H9 (cell line): ENCODE measurements around the gene PKIB. TPM values are rescaled to one million over a fixed set of nuclear protein-coding genes. Genes with fewer than 3 reads are reported as not detected.
A peak's percentile ranks its signal among the peaks of the same experiment; 100 is the strongest.

Experiments used
- DNase-seq: peaks from one replicate; pipeline ENCODE4 v3.0.0-alpha.2; 2017
- H2AFZ ChIP-seq: one replicate; pipeline ENCODE4 v1.6.1; 2013; ENCODE audit warnings: mild to moderate bottlenecking, low read length, control low read depth, moderate library complexity
- H2AK5ac ChIP-seq: 2 replicates; pipeline ENCODE4 v1.6.1; 2013; ENCODE audit warnings: low read length, control low read depth, mixed read lengths; ENCODE audit not compliant: insufficient read length
- H2BK120ac ChIP-seq: one replicate; pipeline ENCODE4 v1.6.1; 2013; ENCODE audit warnings: low read depth, mild to moderate bottlenecking, low read length, control low read depth, inconsistent platforms; ENCODE audit not compliant: poor library complexity, severe bottlenecking
- H2BK12ac ChIP-seq: 2 replicates; pipeline ENCODE4 v1.6.1; 2013; ENCODE audit warnings: low read length, control low read depth, mixed read lengths, low read depth; ENCODE audit not compliant: insufficient read length
- H2BK15ac ChIP-seq: 2 replicates; pipeline ENCODE4 v1.6.1; 2013; ENCODE audit warnings: low read depth, low read length, control low read depth
- H2BK20ac ChIP-seq: one replicate; pipeline ENCODE4 v1.6.1; 2013; ENCODE audit warnings: low read depth, mild to moderate bottlenecking, low read length, control low read depth, inconsistent platforms; ENCODE audit not compliant: poor library complexity, severe bottlenecking
- H2BK5ac ChIP-seq: 2 replicates; pipeline ENCODE4 v1.6.1; 2013; ENCODE audit warnings: low read length, control low read depth, mixed read lengths; ENCODE audit not compliant: insufficient read length
- H3K14ac ChIP-seq: 2 replicates; pipeline ENCODE4 v1.6.1; 2013; ENCODE audit warnings: low read length, control low read depth; ENCODE audit not compliant: insufficient read depth
- H3K18ac ChIP-seq: 2 replicates; pipeline ENCODE4 v1.6.1; 2013; ENCODE audit warnings: low read depth, mild to moderate bottlenecking, mixed read lengths, low read length, control low read depth; ENCODE audit not compliant: insufficient read length
- H3K23ac ChIP-seq: 2 replicates; pipeline ENCODE4 v1.6.1; 2013; ENCODE audit warnings: low read length, control low read depth, mixed read lengths, low read depth; ENCODE audit not compliant: insufficient read length
- H3K23me2 ChIP-seq: 2 replicates; pipeline ENCODE4 v1.6.1; 2013; ENCODE audit warnings: low read depth, mild to moderate bottlenecking, mixed read lengths, low read length, control low read depth; ENCODE audit not compliant: insufficient read length, poor library complexity, severe bottlenecking
- H3K27ac ChIP-seq: 2 replicates; pipeline ENCODE4 v1.5.1; 2013; ENCODE audit warnings: low read length, control low read depth, mixed read lengths, low read depth; ENCODE audit not compliant: insufficient read length
- H3K27me3 ChIP-seq: 2 replicates; pipeline ENCODE4 v1.6.1; 2013; ENCODE audit warnings: low read length, control low read depth, inconsistent platforms; ENCODE audit not compliant: insufficient read depth
- H3K4ac ChIP-seq: 2 replicates; pipeline ENCODE4 v1.6.1; 2013; ENCODE audit warnings: low read depth, mild to moderate bottlenecking, control low read depth, inconsistent platforms, low read length, moderate library complexity
- H3K4me1 ChIP-seq: 2 replicates; pipeline ENCODE4 v1.6.1; 2013; ENCODE audit warnings: low read length, control low read depth, inconsistent platforms; ENCODE audit not compliant: insufficient read depth
- H3K4me2 ChIP-seq: 2 replicates; pipeline ENCODE4 v1.6.1; 2013; ENCODE audit warnings: low read length, control low read depth, mixed read lengths; ENCODE audit not compliant: insufficient read length, insufficient read depth
- H3K56ac ChIP-seq: 2 replicates; pipeline ENCODE4 v1.6.1; 2013; ENCODE audit warnings: low read depth, mild to moderate bottlenecking, mixed read lengths, low read length, control low read depth; ENCODE audit not compliant: insufficient read length
- H3K79me1 ChIP-seq: 2 replicates; pipeline ENCODE4 v1.6.1; 2013; ENCODE audit warnings: low read depth, mild to moderate bottlenecking, moderate library complexity, low read length, control low read depth, inconsistent platforms; ENCODE audit not compliant: insufficient read depth, poor library complexity, severe bottlenecking
- H3K79me2 ChIP-seq: 2 replicates; pipeline ENCODE4 v1.6.1; 2013; ENCODE audit warnings: low read length, control low read depth, inconsistent platforms; ENCODE audit not compliant: insufficient read depth
- H3K9ac ChIP-seq: 2 replicates; pipeline ENCODE4 v1.6.1; 2013; ENCODE audit warnings: low read length, control low read depth, mixed read lengths; ENCODE audit not compliant: insufficient read length; ENCODE audit errors: extremely low read depth
- H3K9me3 ChIP-seq: one replicate; pipeline ENCODE4 v1.6.1; 2013; ENCODE audit warnings: low read depth, low read length, inconsistent platforms; ENCODE audit not compliant: control insufficient read depth
- H3T11ph ChIP-seq: one replicate; pipeline ENCODE4 v1.6.1; 2013; ENCODE audit warnings: mild to moderate bottlenecking, low read length, control low read depth, inconsistent platforms
- H4K20me1 ChIP-seq: one replicate; pipeline ENCODE4 v1.6.1; 2013; ENCODE audit not compliant: control insufficient read depth, insufficient read length, insufficient read depth
- H4K5ac ChIP-seq: 2 replicates; pipeline ENCODE4 v1.6.1; 2013; ENCODE audit warnings: low read depth, mild to moderate bottlenecking, mixed read lengths, low read length, control low read depth; ENCODE audit not compliant: insufficient read length
- H4K8ac ChIP-seq: replicated peaks from 2 replicates; pipeline ENCODE4 v1.6.1; 2013; ENCODE audit warnings: low read length, control low read depth, mixed read lengths, low read depth; ENCODE audit not compliant: insufficient read length
- H4K91ac ChIP-seq: 2 replicates; pipeline ENCODE4 v1.6.1; 2013; ENCODE audit warnings: low read depth, mild to moderate bottlenecking, moderate library complexity, mixed read lengths, low read length, control low read depth; ENCODE audit not compliant: insufficient read length
- H3K27ac Mint-ChIP-seq, 3 experiments: 2 replicates in 2 of 3; 3 replicates in 1 of 3; pipeline ENCODE4 v1.8.0; 2020 to 2021; ENCODE audit warnings: mixed read lengths in 3 of 3, mild to moderate bottlenecking in 1 of 3, moderate library complexity in 1 of 3
- H3K27me3 Mint-ChIP-seq: 2 replicates; pipeline ENCODE4 v1.8.0; 2021; ENCODE audit warnings: low read depth, mild to moderate bottlenecking, moderate library complexity, mixed read lengths
- H3K36me3 Mint-ChIP-seq, 3 experiments: 2 replicates in 2 of 3; 3 replicates in 1 of 3; pipeline ENCODE4 v1.8.0; 2020 to 2021; ENCODE audit warnings: low read depth in 3 of 3, mixed read lengths in 3 of 3; ENCODE audit not compliant: insufficient read depth in 1 of 3
- H3K4me1 Mint-ChIP-seq, 2 experiments: 2 replicates each; pipeline ENCODE4 v1.8.0; 2020; ENCODE audit warnings: mixed read lengths in 2 of 2
- H3K4me3 Mint-ChIP-seq, 2 experiments: 2 replicates in 1 of 2; 3 replicates in 1 of 2; pipeline ENCODE4 v1.8.0; 2020 to 2021; ENCODE audit warnings: mild to moderate bottlenecking in 2 of 2, mixed read lengths in 2 of 2, moderate library complexity in 1 of 2
- H3K9me3 Mint-ChIP-seq, 2 experiments: 2 replicates in 1 of 2; 3 replicates in 1 of 2; pipeline ENCODE4 v1.8.0; 2020; ENCODE audit warnings: mild to moderate bottlenecking in 2 of 2, mixed read lengths in 2 of 2, moderate library complexity in 1 of 2
- CTCF ChIP-seq: fragments of 200-600 bp; sonication (generic); conservative IDR thresholded peaks from 3 replicates; pipeline ENCODE4 v1.8.0; 2021; ENCODE audit warnings: antibody characterized with exemption, mild to moderate bottlenecking
- WGBS: extraction: QIAGEN DNeasy Blood & Tissue Kit; methylation state at CpG from one replicate; pipeline ENCODE4 v1.1.7; 2013; ENCODE audit warnings: missing lambda C conversion rate, low lambda C conversion rate, mixed read lengths; ENCODE audit not compliant: insufficient read length; ENCODE audit errors: extremely low coverage; 5-methylcytosine and 5-hydroxymethylcytosine counted together
- total RNA-seq: library from RNA; stranded (reverse); gene quantifications from 2 replicates; pipeline ENCODE4 v1.2.1, GENCODE V29; 2021

PKIB gene
- total RNA-seq, 1 experiment from 2014 or later, result 46.5 TPM

- Histone ChIP-seq H2BK20ac (no peak overlapping the region), H3K27me3 (no peaks in the 10 kb centered on the region), H3K23me2 (no peaks in the 10 kb centered on the region), H3K27ac (no peak overlapping the region), H2BK5ac (no peak overlapping the region), H3K56ac (no peak overlapping the region), H2AFZ (no peak overlapping the region), H3T11ph (no peak overlapping the region), H2BK120ac (no peak overlapping the region), H3K4me2 (no peak overlapping the region), H3K4ac (no peak overlapping the region), H4K20me1 (no peaks in the 10 kb centered on the region), H3K23ac (no peak overlapping the region), H3K79me1 (no peaks in the 10 kb centered on the region), H4K8ac (no peak overlapping the region), H4K5ac (no peak overlapping the region), H4K91ac (no peak overlapping the region), H3K4me1 (peaks cover 2% of the 10 kb centered on the region; the same call in 1 of the 2 replicates), H2BK15ac (no peak overlapping the region), H2BK12ac (no peak overlapping the region), H2AK5ac (no peak overlapping the region), H3K9ac (no peak overlapping the region), H3K14ac (no peak overlapping the region), H3K9me3 (no peaks in the 10 kb centered on the region), H3K79me2 (no peaks in the 10 kb centered on the region), H3K18ac (no peak overlapping the region)
- Mint-ChIP-seq H3K4me1 (peaks cover 7 to 12% of the 10 kb centered on the region in 2 experiments), H3K36me3 (peaks cover 0 to 3% (median 0%) of the 10 kb centered on the region in 3 experiments; a peak in 1 of 7 replicates), H3K9me3 (no peaks in the 10 kb centered on the region), H3K27me3 (no peaks in the 10 kb centered on the region), H3K4me3 (no peak overlapping the region), H3K27ac (no peak overlapping the region)
- WGBS, result no CpG with 5 or more reads among the region's 2 CpGs
- peak; percentile 43 for DNase-seq
- TF ChIP-seq CTCF, result peak; percentile 81
Measured at GRCh38 chr6:122726649-122727048, 116.4 kb downstream of the PKIB start.
